Measurements from ENCODE around the gene ADAMTS7.
"Not testable (repeated sequence)": the region's sequence is repeated elsewhere in the genome, so short reads cannot be mapped to it uniquely, and the experiment has no call there.

DNA sequence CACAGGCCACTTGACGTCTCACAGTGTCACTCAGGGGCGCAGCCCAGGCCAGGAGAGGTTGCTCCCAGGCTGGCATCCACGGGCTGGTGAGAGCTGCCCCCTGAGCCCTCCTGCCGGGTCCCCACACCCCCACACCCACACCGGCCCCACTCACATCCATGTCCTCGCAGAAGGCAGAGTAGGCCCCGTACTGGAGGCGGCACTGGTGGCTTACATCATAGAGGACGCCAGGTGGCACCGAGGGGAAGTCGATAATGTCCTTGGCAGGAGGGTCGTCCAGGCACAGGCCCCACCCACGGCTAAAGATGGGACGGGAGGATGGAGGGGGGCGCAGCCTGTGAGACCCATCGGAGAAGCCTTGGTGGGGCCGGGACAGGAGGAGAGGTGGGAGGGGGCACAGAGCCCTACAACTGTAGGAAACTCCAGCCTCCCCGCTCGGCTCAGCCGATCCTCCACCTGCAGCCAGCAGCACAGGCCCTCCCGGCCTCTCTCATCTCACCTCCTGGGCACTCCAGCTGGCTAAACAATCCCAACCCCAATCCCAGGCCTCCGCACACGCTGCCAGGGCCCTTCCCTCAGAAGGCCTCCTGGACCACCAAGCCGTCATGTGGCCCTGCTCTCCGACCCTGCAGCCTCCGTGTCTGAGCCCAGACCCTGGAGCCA lies 33.8 kb downstream of the ADAMTS7 start:
- not testable (repeated sequence) for TF ChIP-seq EZH2phosphoT487 (IDR thresholded peaks at IDR 0.05; ENCODE audit: borderline replicate concordance, low read length); EZH2 (IDR thresholded peaks at IDR 0.05; ENCODE audit: low read length, unreplicated experiment)
- TF ChIP-seq, protein P1, sequence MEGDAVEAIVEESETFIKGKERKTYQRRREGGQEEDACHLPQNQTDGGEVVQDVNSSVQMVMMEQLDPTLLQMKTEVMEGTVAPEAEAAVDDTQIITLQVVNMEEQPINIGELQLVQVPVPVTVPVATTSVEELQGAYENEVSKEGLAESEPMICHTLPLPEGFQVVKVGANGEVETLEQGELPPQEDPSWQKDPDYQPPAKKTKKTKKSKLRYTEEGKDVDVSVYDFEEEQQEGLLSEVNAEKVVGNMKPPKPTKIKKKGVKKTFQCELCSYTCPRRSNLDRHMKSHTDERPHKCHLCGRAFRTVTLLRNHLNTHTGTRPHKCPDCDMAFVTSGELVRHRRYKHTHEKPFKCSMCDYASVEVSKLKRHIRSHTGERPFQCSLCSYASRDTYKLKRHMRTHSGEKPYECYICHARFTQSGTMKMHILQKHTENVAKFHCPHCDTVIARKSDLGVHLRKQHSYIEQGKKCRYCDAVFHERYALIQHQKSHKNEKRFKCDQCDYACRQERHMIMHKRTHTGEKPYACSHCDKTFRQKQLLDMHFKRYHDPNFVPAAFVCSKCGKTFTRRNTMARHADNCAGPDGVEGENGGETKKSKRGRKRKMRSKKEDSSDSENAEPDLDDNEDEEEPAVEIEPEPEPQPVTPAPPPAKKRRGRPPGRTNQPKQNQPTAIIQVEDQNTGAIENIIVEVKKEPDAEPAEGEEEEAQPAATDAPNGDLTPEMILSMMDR (conservative IDR thresholded peaks at IDR 0.05; ENCODE audit: low read depth, low read length) = not testable (repeated sequence)

Data from PC-3 (cell line).